ENCODE measurements around the gene ZNF580.

Gene ZNF580

GRCh38 chr19:55625004-55625326 is 15.8 kb upstream of the ZNF580 start:
- peak overlapping the region; percentile 84 for H3K4me3 Mint-ChIP-seq
- H3K27me3 Mint-ChIP-seq: no peaks in the 10 kb centered on the region
- H3K9me3 Mint-ChIP-seq (ENCODE audit: low read depth): no peaks in the 10 kb centered on the region
- H3K4me1 Mint-ChIP-seq (ENCODE audit: low read depth): peaks cover 51% of the 10 kb centered on the region
- H3K36me3 Mint-ChIP-seq: no peaks in the 10 kb centered on the region
- peak overlapping the region; percentile 84 for H3K27ac Mint-ChIP-seq

GRCh38 chr19:55626350-55626749 is 14.5 kb upstream of the ZNF580 start:
- Mint-ChIP-seq H3K27ac (peak overlapping the region; percentile 16), H3K4me3 (peak overlapping the region; percentile 70), H3K9me3 (ENCODE audit: low read depth) (no peaks in the 10 kb centered on the region), H3K4me1 (ENCODE audit: low read depth) (peaks cover 37% of the 10 kb centered on the region), H3K36me3 (no peaks in the 10 kb centered on the region), H3K27me3 (no peaks in the 10 kb centered on the region)

- Mint-ChIP-seq H3K27ac (peak overlapping the region; percentile 64), H3K4me3 (peak overlapping the region; percentile 1), H3K36me3 (peaks cover 7% of the 10 kb centered on the region), H3K27me3 (no peaks in the 10 kb centered on the region), H3K4me1 (ENCODE audit: low read depth) (peaks cover 42% of the 10 kb centered on the region), H3K9me3 (ENCODE audit: low read depth) (no peaks in the 10 kb centered on the region)
These were observed 8.4 kb upstream of the ZNF580 start for GRCh38 chr19:55632463-55632834.

GRCh38 chr19:55633861-55634260 is 6.9 kb upstream of the ZNF580 start:
- Mint-ChIP-seq H3K9me3 (ENCODE audit: low read depth) (no peaks in the 10 kb centered on the region), H3K4me1 (ENCODE audit: low read depth) (peaks cover 46% of the 10 kb centered on the region), H3K4me3 (peak overlapping the region; percentile 98), H3K27ac (no peak overlapping the region), H3K27me3 (no peaks in the 10 kb centered on the region), H3K36me3 (peaks cover 11% of the 10 kb centered on the region)

GRCh38 chr19:55635334-55635717 is 5.5 kb upstream of the ZNF580 start:
- Mint-ChIP-seq H3K27me3 (no peaks in the 10 kb centered on the region), H3K36me3 (peaks cover 13% of the 10 kb centered on the region), H3K4me1 (ENCODE audit: low read depth) (peaks cover 54% of the 10 kb centered on the region), H3K4me3 (peak overlapping the region; percentile 98), H3K27ac (peak overlapping the region; percentile 100), H3K9me3 (ENCODE audit: low read depth) (no peaks in the 10 kb centered on the region)

GRCh38 chr19:55635856-55636440 is 4.9 kb upstream of the ZNF580 start:
- H3K4me3 Mint-ChIP-seq: peak overlapping the region; percentile 98
- H3K27me3 Mint-ChIP-seq: no peaks in the 10 kb centered on the region
- H3K4me1 Mint-ChIP-seq (ENCODE audit: low read depth): peaks cover 57% of the 10 kb centered on the region
- H3K36me3 Mint-ChIP-seq: peaks cover 13% of the 10 kb centered on the region
- peak overlapping the region; percentile 100 for H3K27ac Mint-ChIP-seq
- H3K9me3 Mint-ChIP-seq (ENCODE audit: low read depth): no peaks in the 10 kb centered on the region

GRCh38 chr19:55636723-55637122 is 4.1 kb upstream of the ZNF580 start:
- Mint-ChIP-seq H3K9me3 (ENCODE audit: low read depth) (no peaks in the 10 kb centered on the region), H3K4me3 (peak overlapping the region; percentile 98), H3K27me3 (no peaks in the 10 kb centered on the region), H3K4me1 (ENCODE audit: low read depth) (peaks cover 54% of the 10 kb centered on the region), H3K27ac (peak overlapping the region; percentile 100), H3K36me3 (peaks cover 13% of the 10 kb centered on the region)

- Mint-ChIP-seq H3K4me3 (peak overlapping the region; percentile 57), H3K4me1 (ENCODE audit: low read depth) (peaks cover 51% of the 10 kb centered on the region), H3K27me3 (no peaks in the 10 kb centered on the region), H3K36me3 (peaks cover 13% of the 10 kb centered on the region), H3K9me3 (ENCODE audit: low read depth) (no peaks in the 10 kb centered on the region), H3K27ac (peak overlapping the region; percentile 61)
These were observed 3.3 kb upstream of the ZNF580 start for GRCh38 chr19:55637534-55637933.

- peaks cover 59% of the 10 kb centered on the region for H3K4me1 Mint-ChIP-seq (ENCODE audit: low read depth)
- H3K4me3 Mint-ChIP-seq: peak overlapping the region; percentile 65
- peaks cover 13% of the 10 kb centered on the region for H3K36me3 Mint-ChIP-seq
- H3K27me3 Mint-ChIP-seq: no peaks in the 10 kb centered on the region
- no peaks in the 10 kb centered on the region for H3K9me3 Mint-ChIP-seq (ENCODE audit: low read depth)
- peak overlapping the region; percentile 41 for H3K27ac Mint-ChIP-seq
These were observed 1.9 kb upstream of the ZNF580 start for GRCh38 chr19:55638864-55639359.

GRCh38 chr19:55640043-55640576 is 692 bp upstream of the ZNF580 start:
- Mint-ChIP-seq H3K27ac (peak overlapping the region; percentile 90), H3K36me3 (peaks cover 8% of the 10 kb centered on the region), H3K4me1 (ENCODE audit: low read depth) (peaks cover 54% of the 10 kb centered on the region), H3K4me3 (peak overlapping the region; percentile 84), H3K9me3 (ENCODE audit: low read depth) (no peaks in the 10 kb centered on the region), H3K27me3 (no peaks in the 10 kb centered on the region)

GRCh38 chr19:55641426-55642152 is 787 bp downstream of the ZNF580 start:
- peak overlapping the region; percentile 83 for H3K27ac Mint-ChIP-seq
- H3K9me3 Mint-ChIP-seq (ENCODE audit: low read depth): no peaks in the 10 kb centered on the region
- H3K27me3 Mint-ChIP-seq: no peaks in the 10 kb centered on the region
- peak overlapping the region; percentile 96 for H3K4me3 Mint-ChIP-seq
- H3K36me3 Mint-ChIP-seq: peaks cover 6% of the 10 kb centered on the region
- peaks cover 48% of the 10 kb centered on the region for H3K4me1 Mint-ChIP-seq (ENCODE audit: low read depth)

- Mint-ChIP-seq H3K36me3 (peaks cover 6% of the 10 kb centered on the region), H3K4me3 (peak overlapping the region; percentile 97), H3K27ac (peak overlapping the region; percentile 100), H3K27me3 (no peaks in the 10 kb centered on the region), H3K4me1 (ENCODE audit: low read depth) (peaks cover 47% of the 10 kb centered on the region), H3K9me3 (ENCODE audit: low read depth) (no peaks in the 10 kb centered on the region)
These were observed 1.6 kb downstream of the ZNF580 start for GRCh38 chr19:55642153-55643002.

- Mint-ChIP-seq H3K27ac (peak within 1 kb of the TSS; percentile 100), H3K36me3 (peaks cover 2% of the 10 kb centered on the region), H3K4me1 (ENCODE audit: low read depth) (peaks cover 42% of the 10 kb centered on the region)
These were observed 2.4 kb downstream of the ZNF580 start, which contains the start of gene ZNF581 for GRCh38 chr19:55643003-55643886. Gene ZNF581 (plus strand): TSS chr19:55643649. CDS start chr19:55644572, 923 bp downstream.

GRCh38 chr19:55643887-55644176 is 3.0 kb downstream of the ZNF580 start:
- H3K27ac Mint-ChIP-seq: peak overlapping the region; percentile 95
- peaks cover 2% of the 10 kb centered on the region for H3K36me3 Mint-ChIP-seq
- H3K27me3 Mint-ChIP-seq: no peaks in the 10 kb centered on the region
- no peaks in the 10 kb centered on the region for H3K9me3 Mint-ChIP-seq (ENCODE audit: low read depth)
- peak overlapping the region; percentile 97 for H3K4me3 Mint-ChIP-seq
- peaks cover 43% of the 10 kb centered on the region for H3K4me1 Mint-ChIP-seq (ENCODE audit: low read depth)

More at GRCh38 chr19:55643003-55643886, 2.4 kb downstream of the ZNF580 start, which contains the start of gene ZNF581:
- Mint-ChIP-seq H3K9me3 (ENCODE audit: low read depth) (no peaks in the 10 kb centered on the region), H3K4me3 (peak within 1 kb of the TSS; percentile 97), H3K27me3 (no peaks in the 10 kb centered on the region)

Measured in activated naive CD8-positive, alpha-beta T cell (primary cell).